ENCODE measurements around the gene CYP46A1. TPM values are rescaled to one million over a fixed set of nuclear protein-coding genes. Genes with fewer than 3 reads are reported as not detected.

Gene CYP46A1
- total and polyA plus RNA-seq, 2 donors (not counting 1 experiment from before 2014, with no cell fraction given) = 0.27 to 0.28 TPM

GRCh38 chr14:99685596-99685995, 1.5 kb downstream of the CYP46A1 start:
- WGBS (ENCODE audit: insufficient coverage) = no CpG with 5 or more reads among the region's 1 CpG
- Mint-ChIP-seq H3K27ac (no peak overlapping the region), H3K9me3 (ENCODE audit: insufficient read depth) (no peaks in the 10 kb centered on the region), H3K27me3 (peaks cover 51% of the 10 kb centered on the region), H3K4me3 (peak overlapping the region; percentile 54), H3K4me1 (peaks cover 13% of the 10 kb centered on the region)
- H3K9ac ChIP-seq (ENCODE audit: low read length) = no peak overlapping the region
- DNase-seq (no peak), ATAC-seq (ENCODE audit: low read depth) (no peak)
- ChIA-PET POLR2A (no interaction called here), CTCF (no interaction called here)
- H3K27me3 ChIP-seq (replicated peaks in 1 of 4; ENCODE audit: control extremely low read depth in 1 of 4, control insufficient read depth in 3 of 4, insufficient read depth in 4 of 4, low read length in 3 of 4) = peaks cover 0 to 43% (median 16%) of the 10 kb centered on the region in 4 experiments
- no peak overlapping the region for H2AFZ ChIP-seq (ENCODE audit: insufficient read depth, low read depth, low read length, poor library complexity, severe bottlenecking)
- H3K36me3 ChIP-seq (replicated peaks in 1 of 2; ENCODE audit: control extremely low read depth in 1 of 2, control insufficient read depth in 1 of 2, extremely low read depth in 1 of 2, insufficient read depth in 2 of 2, low read length in 1 of 2) = no peaks in the 10 kb centered on the region
- peaks cover 0 to 30% (median 0%) of the 10 kb centered on the region in 3 donors for H3K9me3 ChIP-seq (ENCODE audit: control extremely low read depth in 1 of 3, control insufficient read depth in 2 of 3, insufficient read depth in 1 of 3, low read length in 2 of 3)
- no peaks in the 10 kb centered on the region for H4K20me1 ChIP-seq (ENCODE audit: control insufficient read depth, insufficient read depth, low read length, poor library complexity, severe bottlenecking)
- H3K79me2 ChIP-seq (ENCODE audit: control insufficient read depth, insufficient read depth, low read length) = no peaks in the 10 kb centered on the region
- H3K4me2 ChIP-seq (replicated peaks; ENCODE audit: low read depth, low read length, poor library complexity, severe bottlenecking) = no peak overlapping the region
- peaks cover 17 to 24% of the 10 kb centered on the region in 2 donors for H3K4me1 ChIP-seq (ENCODE audit: control insufficient read depth in 2 of 2, insufficient read depth in 2 of 2, low read length in 2 of 2)
- TF ChIP-seq CTCF (IDR thresholded peaks at IDR 0.05) (no peak), EZH2 (IDR thresholded peaks at IDR 0.05; ENCODE audit: borderline replicate concordance, insufficient read depth, low read depth, low read length, poor library complexity, severe bottlenecking) (no peak)
- no peak overlapping the region for H3K27ac ChIP-seq (ENCODE audit: low read length in 2 of 2)
- no peak overlapping the region for H3K4me3 ChIP-seq (ENCODE audit: control extremely low read depth in 1 of 5, extremely low read depth in 1 of 5, insufficient read depth in 1 of 5, low read depth in 2 of 5, low read length in 4 of 5)
- intact Hi-C loops (cut with micrococcal nuclease) = no loop called here

- ChIA-PET POLR2A (no interaction called here), CTCF (interaction anchor here (0.9 kb wide), 1 partner anchor 10 kb away, joined by 3 read pairs; no protein-coding TSS in a partner anchor)
- peaks cover 0 to 53% (median 16%) of the 10 kb centered on the region in 4 experiments for H3K27me3 ChIP-seq (replicated peaks in 1 of 4; ENCODE audit: control extremely low read depth in 1 of 4, control insufficient read depth in 3 of 4, insufficient read depth in 4 of 4, low read length in 3 of 4)
- peaks cover 55% of the 10 kb centered on the region for H3K27me3 Mint-ChIP-seq
- 26% methylated on average over 5 of the region's 8 CpGs for WGBS (ENCODE audit: insufficient coverage)
- no peak overlapping the region for H2AFZ ChIP-seq (ENCODE audit: insufficient read depth, low read depth, low read length, poor library complexity, severe bottlenecking)
- DNase-seq (no peak), ATAC-seq (ENCODE audit: low read depth) (no peak)
- no peak overlapping the region for H3K9ac ChIP-seq (ENCODE audit: low read length)
- H3K27ac ChIP-seq (ENCODE audit: low read length in 2 of 2) = no peak overlapping the region
- H3K9me3 Mint-ChIP-seq (ENCODE audit: insufficient read depth) = no peaks in the 10 kb centered on the region
- H3K4me3 ChIP-seq (ENCODE audit: control extremely low read depth in 1 of 5, extremely low read depth in 1 of 5, insufficient read depth in 1 of 5, low read depth in 2 of 5, low read length in 4 of 5) = no peak overlapping the region
- no peak overlapping the region for H3K27ac Mint-ChIP-seq
- peaks cover 17 to 24% of the 10 kb centered on the region in 2 donors for H3K4me1 ChIP-seq (ENCODE audit: control insufficient read depth in 2 of 2, insufficient read depth in 2 of 2, low read length in 2 of 2)
- H3K9me3 ChIP-seq (ENCODE audit: control extremely low read depth in 1 of 3, control insufficient read depth in 2 of 3, insufficient read depth in 1 of 3, low read length in 2 of 3) = peaks cover 0 to 30% (median 0%) of the 10 kb centered on the region in 3 donors
- H3K36me3 ChIP-seq (replicated peaks in 1 of 2; ENCODE audit: control extremely low read depth in 1 of 2, control insufficient read depth in 1 of 2, extremely low read depth in 1 of 2, insufficient read depth in 2 of 2, low read length in 1 of 2) = no peaks in the 10 kb centered on the region
- H3K4me2 ChIP-seq (replicated peaks; ENCODE audit: low read depth, low read length, poor library complexity, severe bottlenecking) = no peak overlapping the region
- H3K79me2 ChIP-seq (ENCODE audit: control insufficient read depth, insufficient read depth, low read length) = no peaks in the 10 kb centered on the region
- peaks cover 13% of the 10 kb centered on the region for H3K4me1 Mint-ChIP-seq
- H4K20me1 ChIP-seq (ENCODE audit: control insufficient read depth, insufficient read depth, low read length, poor library complexity, severe bottlenecking) = no peaks in the 10 kb centered on the region
- intact Hi-C loops (cut with micrococcal nuclease) = no loop called here
- H3K4me3 Mint-ChIP-seq = no peak overlapping the region
- TF ChIP-seq CTCF (IDR thresholded peaks at IDR 0.05) (no peak), EZH2 (IDR thresholded peaks at IDR 0.05; ENCODE audit: borderline replicate concordance, insufficient read depth, low read depth, low read length, poor library complexity, severe bottlenecking) (no peak)
Observed at GRCh38 chr14:99686557-99687283, 2.6 kb downstream of the CYP46A1 start.

All from B cell (primary cell).